NCI-H2029 (cell line): ENCODE data around the gene GRID1.

Experiments used
- DNase-seq: peaks from one replicate; lab custom pipeline; 2025; lab: John Stamatoyannopoulos, UW

GRID1 gene

DNA sequence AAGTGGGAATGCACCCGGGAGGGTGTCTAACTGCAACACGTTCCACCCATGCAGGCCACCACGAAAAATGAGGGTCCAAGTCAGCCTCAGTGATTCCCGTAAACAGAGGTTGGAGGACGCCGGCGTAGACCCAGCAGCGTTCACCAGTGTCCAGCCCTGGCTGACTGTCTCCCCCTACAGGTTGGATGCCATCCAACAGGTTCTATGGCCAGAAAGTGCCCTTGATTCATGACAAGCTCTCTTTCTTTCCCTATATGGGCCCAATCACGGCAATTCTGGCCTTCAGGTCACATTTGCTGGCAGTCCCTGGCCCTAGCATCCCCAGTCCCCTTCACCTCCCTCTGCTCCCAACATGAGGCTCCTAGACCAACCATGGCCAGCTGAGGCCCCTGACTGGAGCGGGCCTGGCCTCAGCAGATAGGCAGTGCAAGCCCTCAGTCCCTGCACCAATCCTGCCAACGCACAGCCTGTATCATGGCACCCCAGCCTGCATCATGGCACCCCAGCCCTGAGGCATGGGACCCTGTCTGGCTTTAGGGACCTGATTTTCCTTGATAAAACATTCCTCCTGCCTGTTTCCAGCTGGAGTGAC lies 227.4 kb downstream of the GRID1 start:
- DNase-seq, result no peak

DNA sequence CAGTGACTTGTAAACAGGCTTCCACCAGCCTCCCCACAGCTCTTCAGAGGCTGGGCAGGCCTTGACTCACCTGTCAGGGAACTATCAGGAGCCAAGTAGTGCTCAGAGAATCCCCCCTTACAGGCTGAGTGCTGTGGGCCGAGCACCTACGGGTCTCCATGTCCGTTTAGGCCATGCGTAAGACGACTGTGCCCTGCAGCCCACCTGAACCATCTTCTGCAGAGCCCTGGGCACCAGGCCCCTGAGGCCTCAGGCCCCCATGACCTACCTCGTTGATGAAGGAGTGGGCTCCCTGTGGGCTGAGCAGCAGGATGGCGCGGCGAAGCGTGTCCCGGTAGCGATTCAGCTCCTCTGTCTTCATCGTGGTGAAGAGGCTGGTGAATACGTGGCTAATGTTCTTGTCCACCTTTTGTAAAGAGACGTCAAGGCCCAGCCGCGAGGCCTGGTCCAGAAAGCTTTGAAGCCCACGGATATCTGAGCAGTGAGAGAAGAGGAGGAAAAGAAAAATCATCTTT lies 228.0 kb downstream of the GRID1 start:
- DNase-seq, result no peak

DNA sequence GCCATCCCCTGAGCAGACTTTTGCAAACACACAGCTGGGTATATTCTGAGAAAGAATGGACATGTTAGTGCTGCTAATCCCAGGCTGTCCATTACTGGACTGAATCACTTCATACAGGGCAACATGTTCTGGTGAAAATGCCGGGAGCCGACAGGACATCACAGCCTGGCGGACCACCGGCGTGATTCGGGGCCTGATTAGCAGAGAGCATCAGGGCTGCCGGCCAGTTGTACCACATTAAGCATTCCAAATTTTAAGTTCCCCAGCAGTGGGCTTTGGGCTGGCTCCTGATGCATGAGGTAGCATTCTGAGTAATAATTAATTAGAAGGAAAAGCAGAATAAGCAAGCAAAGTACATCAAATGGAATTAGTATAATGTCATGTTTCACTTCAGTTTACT lies 229.0 kb downstream of the GRID1 start:
- DNase-seq, result no peak

DNA sequence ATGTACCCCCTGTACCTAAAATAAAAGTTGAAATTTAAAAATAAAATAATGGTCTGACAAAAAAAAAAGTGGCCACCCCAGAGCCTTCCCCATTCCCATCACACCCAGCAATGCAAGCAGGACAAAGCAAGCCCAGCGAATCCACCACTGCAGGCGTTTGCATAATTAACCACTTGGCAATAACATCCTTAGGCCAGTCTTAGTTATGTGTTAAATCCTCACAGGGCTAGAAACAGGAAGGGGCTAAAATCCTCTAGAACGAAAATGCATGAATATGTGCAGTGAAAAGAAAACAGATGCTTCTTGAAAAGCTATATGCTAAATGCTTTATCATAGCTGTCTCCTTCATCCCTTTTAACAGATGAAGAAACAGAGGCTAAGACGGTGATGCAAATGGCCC lies 229.7 kb downstream of the GRID1 start:
- DNase-seq, result no peak

DNA sequence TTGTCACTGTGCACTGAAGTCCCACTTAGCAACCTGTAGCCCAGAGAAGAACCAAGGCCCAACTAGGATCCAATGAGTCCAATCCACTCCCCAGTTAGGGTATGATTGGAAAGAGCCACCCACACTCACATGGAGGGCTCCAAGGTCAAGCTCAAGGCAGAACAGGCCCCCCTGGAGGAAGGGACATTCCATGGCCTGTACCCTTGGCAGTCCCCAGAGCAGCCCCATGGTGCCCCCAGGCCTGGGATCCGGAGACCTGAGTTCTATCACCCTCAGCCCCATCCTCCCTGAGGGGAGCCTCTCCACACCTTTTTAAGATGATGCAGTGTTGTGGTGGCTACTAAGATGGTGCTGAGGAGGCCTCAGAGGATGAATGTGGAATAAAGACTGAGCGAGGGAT lies 231.4 kb downstream of the GRID1 start:
- DNase-seq, result no peak

DNA sequence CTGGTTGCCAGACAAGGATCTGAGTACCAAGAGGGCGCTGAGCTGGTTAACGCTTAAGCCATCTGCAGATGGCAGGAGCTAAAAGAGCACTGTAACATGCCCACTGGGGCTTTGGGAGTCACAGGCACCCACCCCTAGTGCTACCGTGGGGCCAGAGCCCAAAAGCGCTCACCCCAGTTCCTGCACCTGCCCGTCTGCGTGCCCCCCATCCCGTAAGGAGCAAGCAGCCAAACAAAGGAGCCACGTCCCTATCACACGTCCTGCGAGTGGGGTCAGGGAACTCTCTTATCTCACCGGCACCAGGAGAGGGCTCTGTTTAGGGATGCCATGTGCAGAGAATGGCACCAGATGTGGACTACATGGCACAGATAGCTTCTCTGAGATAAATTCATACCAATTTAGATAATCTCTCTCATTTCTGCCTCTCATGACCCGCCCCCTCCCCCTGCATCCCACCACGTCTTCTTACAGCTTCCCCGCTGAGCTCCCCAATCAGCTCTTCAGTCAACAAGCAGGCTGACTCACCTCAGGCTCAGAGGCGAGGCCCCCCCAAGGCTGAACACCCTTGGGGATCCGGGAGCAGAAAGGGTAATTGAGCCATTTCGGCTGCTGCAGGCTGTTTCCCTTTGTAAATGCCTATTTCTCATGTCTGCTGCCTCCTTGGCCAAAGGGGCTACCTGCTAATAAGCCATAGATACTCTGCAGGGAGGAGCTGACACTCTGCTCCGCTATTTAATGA lies 235.7 kb downstream of the GRID1 start:
- no peak for DNase-seq

DNA sequence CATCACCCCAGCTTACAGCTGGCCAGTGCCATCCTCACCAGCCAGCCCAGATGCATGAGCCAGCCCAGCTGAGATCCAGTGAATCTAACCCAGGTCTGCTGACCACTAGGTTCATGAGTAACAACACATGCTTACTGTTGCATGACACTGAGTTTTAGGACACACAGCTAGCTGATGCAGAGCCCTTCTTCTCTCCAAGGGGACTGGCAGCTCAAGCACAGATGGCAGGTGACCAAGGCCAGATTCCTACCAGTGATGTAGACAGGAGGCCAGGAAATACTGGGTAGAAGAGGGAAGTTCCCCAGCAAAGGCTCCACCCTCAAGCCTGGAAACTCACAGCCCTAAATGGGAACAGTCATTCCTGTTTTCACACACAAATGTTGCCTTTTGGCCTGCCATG lies 236.6 kb downstream of the GRID1 start:
- no peak for DNase-seq

DNA sequence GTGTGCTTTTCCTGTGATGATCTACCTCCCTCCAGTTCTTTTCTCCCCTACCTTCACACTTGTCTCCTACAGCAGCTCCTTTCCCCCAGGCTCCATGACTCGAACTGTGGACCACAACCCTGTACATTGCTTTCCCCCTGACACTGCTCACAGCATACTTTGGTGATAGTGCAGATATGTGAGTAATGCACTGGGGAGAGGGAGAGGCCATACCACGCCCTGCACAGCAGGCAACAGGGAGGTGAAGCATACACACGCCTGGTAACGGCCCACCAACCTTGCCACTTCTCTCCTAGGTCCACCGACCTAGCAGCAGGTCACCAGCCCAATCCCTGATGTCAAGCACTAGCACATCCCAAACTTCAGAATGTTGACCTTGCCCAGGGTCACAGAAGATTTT lies 238.2 kb downstream of the GRID1 start:
- DNase-seq, result no peak

DNA sequence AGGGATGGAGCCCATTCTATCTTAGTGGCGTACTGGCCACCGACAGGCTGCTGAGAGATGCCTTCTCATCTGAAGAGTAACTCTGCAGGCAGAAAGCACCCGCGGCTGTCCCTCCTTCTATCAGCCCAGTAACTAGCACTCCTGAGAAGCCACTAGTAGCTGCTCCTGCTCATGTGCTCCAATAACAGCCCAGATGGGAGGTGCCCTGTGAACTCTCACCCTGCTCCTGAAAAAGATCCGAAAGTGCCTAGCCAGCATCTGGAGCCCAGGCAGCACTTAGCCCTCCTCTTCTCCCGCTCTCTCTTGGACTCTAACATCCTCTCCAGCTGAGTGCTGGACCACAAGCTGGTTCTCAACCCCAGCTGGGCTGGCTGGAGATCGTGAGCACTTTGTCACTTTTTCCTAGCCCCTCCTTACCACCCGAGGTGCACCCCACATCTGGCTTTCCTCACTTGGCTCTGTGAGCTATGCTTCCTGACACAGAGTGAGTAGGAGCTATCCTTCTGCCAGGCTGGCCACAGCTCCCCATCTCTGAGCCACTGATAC lies 239.2 kb downstream of the GRID1 start:
- no peak for DNase-seq

DNA sequence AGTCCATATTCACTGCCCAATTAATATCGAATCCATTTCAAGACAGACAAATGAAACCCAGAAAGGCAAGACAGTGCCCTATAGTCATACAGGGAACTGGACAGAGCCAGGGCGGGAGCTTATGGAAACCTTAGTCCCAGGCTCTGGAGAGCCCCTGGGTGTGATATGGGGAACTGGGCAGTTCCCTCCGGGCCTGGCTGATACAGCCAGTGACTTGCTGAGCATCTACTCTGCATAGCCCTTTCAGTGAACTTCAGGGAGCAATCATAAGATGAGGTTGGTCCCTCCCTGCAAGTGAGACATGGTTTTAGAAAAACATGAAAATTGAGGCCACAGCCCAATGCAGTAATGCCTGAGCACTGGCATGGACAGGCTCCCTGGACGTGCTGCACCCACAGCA lies 241.9 kb downstream of the GRID1 start:
- DNase-seq, result no peak

DNA sequence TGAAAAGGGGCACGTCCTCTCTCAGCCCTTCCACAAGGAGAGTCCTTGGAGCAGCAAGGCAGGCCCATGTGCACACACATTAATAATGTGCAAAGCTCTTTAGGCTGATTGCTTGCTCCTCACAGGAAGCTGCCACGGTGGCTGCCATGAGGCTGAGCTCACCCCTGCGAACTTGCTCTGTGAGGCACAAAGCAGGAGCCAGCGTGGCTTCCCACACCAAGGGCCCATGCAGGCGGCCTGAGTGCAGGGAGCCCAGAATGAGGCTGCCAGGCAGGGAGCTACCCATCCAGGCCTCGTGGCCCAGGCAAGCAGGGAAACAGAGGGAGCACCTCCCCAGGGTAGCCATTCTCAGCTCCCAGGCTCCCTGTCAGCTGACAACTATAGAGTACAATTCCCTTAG lies 242.9 kb downstream of the GRID1 start:
- no peak for DNase-seq

DNA sequence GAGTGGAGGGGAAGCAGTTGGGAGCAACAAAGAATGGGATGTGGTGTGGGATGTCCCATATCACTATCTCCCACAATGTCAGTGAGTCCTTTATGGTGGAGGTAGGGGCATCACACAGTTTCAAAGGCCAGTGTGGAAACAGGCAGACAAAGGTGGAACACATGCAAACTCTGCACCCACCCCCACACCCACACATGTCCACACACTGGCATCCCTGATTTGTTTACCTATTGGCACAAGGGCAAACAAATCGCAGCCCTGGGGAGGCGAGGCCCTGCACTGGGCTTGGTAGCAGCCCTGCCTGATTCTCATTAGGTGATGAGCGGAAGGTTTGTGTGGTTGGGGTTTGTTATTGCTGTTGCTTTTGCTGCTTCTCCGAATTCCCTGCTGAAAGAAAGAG lies 243.3 kb downstream of the GRID1 start:
- DNase-seq, result no peak

DNA sequence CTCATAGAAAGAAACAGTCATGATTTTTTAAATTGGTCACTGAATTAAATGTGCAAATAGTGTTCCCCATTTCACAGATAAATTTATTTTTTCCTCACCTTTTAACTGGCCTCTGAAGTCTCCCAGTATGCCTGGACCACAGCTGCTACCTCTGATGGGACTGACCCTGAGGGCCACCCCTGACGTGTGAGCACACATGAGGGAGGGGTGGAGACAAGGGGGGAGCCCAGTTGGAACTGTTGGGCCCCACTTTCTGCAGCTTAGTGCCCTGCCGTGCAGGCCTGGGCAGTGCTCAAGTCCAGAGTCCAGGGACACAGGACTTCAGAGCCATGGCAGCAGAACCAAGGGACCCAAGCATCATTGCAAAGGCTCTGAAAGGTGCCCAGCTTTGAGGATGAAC lies 243.9 kb downstream of the GRID1 start:
- no peak for DNase-seq

DNA sequence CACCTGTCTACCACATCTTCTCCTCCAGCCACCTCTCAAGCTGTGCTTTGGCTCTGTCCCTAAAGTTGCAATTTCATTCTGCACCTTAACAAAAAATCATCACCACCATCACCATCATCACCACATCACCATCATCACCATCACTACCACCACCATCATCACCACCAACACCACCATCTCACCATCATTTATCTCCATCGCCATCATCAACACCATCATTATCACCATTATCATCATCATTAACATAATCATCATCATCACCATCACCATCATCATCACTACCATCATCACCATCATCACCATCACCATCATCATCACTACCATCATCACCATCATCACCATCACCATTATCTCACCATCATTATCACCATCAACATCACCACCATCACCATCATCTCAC lies 245.4 kb downstream of the GRID1 start:
- DNase-seq, result no peak

DNA sequence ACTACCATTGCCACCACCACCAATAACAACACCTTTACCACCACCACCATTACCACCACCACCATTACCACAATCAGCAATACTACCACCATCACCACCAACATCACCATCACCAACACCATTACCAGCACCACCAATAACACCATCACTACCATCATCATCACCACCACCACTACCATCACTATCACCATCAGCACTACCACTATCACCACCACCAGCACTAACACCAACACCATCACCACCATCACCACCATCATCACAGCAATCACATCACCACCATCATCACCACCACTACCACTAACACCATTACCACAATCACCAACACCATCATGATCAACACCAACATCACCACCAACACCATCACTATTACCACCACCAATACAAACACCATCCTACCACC lies 249.5 kb downstream of the GRID1 start:
- no peak for DNase-seq

DNA sequence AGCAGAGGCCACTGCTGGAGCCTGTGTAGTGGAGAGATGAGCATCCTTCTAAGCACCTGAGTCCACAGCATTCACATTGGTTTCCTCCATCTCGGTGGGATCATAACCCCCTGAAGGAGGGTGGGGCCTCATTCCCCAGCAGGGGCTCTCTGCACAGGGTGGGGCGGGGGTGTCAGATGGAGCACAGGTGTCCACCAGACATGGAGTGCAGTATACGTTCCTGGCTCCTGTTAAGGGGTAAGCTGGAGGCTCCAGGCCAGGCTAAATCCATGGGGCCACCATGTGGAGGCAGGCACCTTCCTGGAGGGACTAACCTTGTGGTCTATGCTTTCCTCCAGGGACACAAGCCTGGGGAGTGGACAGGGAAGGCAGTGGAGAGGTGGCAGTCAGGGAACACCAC lies 252.6 kb downstream of the GRID1 start:
- no peak for DNase-seq

DNA sequence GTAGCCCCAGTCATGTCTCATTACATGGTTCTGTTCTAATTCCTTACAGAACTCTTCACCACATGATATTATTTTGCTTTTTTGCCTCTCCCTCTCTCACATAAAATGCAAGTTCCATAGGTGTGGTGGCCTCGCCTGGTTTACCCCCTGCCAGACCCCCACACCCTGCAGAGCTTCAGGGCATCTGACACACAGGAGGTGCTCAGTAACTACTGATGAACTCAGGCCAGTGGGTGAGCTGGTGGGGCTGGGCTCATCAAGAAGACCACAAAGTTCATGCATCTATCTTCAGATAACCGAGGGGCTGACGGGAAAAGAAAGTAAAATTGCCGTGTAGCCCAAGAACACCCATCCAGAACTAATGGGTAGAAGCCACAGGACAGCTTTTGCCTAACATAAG lies 253.1 kb downstream of the GRID1 start:
- DNase-seq, result no peak

DNA sequence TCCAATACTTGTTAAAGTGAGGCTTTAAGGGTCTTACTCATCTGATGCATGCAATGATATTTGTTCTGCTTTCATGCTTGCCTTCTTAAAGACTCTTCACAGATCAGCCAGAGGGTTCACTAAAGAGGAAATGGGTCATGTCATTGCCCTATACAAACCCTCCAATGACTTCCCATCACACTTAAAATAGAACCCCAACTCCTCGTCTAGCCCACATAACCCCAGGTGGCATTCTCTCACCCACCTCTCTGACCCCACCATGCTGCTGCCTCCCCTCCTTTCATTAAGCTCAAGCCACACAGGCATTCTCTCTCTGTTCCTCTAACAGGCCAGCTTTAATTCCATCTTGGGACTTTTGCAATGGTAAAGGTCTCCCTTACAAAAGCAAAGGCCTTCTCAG lies 253.6 kb downstream of the GRID1 start:
- DNase-seq, result no peak

DNA sequence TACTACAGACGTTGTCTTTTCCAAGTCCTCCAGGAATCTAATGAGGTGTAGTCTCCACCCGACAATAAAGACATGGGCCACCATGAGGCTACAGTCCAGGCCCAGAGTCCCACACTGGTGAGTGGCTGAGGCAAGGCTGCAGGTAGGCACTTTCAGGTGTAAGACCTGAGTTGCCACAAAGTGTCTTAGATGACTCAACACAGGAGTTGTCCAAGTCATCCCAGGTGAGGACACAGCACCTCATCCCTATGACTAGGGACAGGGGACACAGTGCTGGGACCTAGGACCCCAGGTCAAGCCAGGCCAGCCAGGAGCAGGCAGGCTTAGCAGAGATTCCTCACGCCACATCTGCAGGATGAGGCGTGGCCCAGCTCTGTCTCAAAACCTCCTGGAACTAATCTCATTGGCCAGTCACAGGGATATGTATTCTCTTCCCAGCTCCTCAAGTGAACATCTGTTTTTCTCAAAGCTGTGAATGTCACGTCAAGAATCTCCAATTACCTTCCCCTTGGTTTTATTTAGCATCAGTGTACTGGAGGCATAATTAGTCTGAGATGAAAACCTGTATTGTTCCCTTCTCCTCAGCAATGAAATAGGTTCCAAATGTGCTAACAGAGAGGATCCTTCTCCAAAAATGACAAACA lies 254.6 kb downstream of the GRID1 start:
- DNase-seq, result no peak

DNA sequence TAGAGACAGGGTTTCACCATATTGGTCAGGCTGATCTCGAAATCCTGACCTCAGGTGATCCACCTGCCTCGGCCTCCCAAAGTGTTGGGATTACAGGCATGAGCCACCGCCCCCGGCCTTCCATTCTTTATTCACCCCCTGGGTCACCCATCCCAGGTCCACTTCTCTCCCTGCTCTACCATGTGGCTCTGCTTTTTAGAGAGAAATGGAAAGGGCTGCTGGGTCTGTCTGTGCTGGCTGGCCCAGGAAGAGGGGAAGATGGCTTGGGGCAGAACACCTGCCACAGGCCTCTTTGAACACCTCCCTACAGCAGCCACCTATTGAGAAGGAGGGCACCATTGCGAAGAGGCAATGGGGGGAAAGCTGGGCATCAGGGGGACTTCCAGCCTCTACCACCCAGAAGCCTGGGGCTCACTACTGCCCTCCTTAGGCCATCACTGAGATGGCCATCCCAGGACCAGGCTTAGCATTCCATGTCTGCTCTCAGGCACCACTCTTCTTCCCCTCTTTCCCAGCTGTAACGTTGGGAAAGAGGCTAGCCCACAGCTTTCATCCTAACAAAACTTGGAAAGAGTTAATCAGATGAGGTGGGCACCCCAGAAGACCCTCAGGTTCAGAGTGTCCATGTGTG lies 256.3 kb downstream of the GRID1 start:
- no peak for DNase-seq

DNA sequence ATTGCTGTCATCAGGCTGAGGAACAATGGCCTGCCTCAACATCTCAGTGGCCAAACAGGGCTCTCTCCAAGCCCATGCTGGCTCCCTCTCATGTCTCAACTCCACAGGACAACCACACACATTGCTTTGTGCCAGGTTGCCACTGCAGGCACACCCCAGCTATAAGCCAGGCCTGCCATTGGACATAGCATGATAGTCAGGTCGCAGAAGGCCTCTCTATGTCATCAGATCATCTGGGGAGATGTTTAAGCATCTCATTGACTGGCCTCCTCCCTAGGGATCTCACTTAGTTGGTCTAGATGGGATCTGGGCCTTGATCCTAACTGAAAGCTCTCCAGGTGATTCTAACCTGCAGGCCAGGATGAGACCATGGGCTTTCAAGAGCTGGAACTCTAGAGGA lies 257.2 kb downstream of the GRID1 start:
- DNase-seq, result no peak

DNA sequence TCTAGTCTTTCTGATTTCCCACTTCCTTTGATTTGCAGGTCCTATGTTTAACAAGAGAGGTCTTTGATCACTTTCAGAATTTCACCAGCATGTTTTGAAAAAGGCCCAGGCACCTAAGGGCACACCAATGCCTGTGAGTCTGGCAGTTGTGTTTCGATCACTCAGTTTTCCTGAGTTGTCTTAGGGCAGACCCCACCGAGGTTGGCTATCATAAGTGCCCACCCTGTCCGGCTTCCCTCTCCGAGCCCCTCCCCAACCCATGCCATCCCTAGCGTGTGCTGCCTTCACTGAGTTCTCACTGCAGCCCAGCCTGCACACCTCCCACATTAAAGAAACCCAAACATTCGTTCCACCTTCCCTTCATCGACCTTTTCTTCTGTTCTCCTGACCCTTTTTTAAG lies 257.9 kb downstream of the GRID1 start:
- no peak for DNase-seq
